H1 (cell line): ENCODE results near the gene SGMS2. TPM values are rescaled to one million over a fixed set of nuclear protein-coding genes. Genes with fewer than 3 reads are reported as not detected.

Experiments used
- CHD7 ChIP-seq: fragments of 300-600 bp; sonication (generic); IDR thresholded peaks from 2 replicates; pipeline ENCODE4 v1.7.1; 2012; ENCODE audit warnings: low read length, moderate library complexity, mild to moderate bottlenecking, inconsistent platforms; ENCODE audit not compliant: insufficient replicate concordance
- FOSL1 ChIP-seq: IDR thresholded peaks from 2 replicates; pipeline ENCODE4 v1.6.1; 2011; ENCODE audit warnings: mild to moderate bottlenecking, low read depth, low read length, moderate library complexity; ENCODE audit not compliant: insufficient read depth
- JUN ChIP-seq: IDR thresholded peaks from 2 replicates; pipeline ENCODE4 v1.6.1; 2011; ENCODE audit warnings: low read depth, mild to moderate bottlenecking, improper control_type of control experiment, low read length
- MAFK ChIP-seq: IDR thresholded peaks from 2 replicates; pipeline ENCODE4 v1.6.1; 2012; ENCODE audit warnings: low read depth, mild to moderate bottlenecking, improper control_type of control experiment, low read length
- MAX ChIP-seq: IDR thresholded peaks from 2 replicates; pipeline ENCODE4 v1.6.1; 2012; ENCODE audit warnings: inconsistent platforms
- NANOG ChIP-seq: IDR thresholded peaks from 2 replicates; pipeline ENCODE4 v1.6.1; 2011; ENCODE audit warnings: low read length, low read depth, mild to moderate bottlenecking, inconsistent platforms; ENCODE audit not compliant: insufficient read depth, poor library complexity, severe bottlenecking
- PHF8 ChIP-seq: fragments of 200-600 bp; sonication (generic); conservative IDR thresholded peaks from 2 replicates; pipeline ENCODE4 v1.7.1; 2012; ENCODE audit warnings: low read depth, mild to moderate bottlenecking, inconsistent platforms, low read length, moderate library complexity
- SIRT6 ChIP-seq: IDR thresholded peaks from one replicate; pipeline ENCODE4 v1.7.1; 2012; ENCODE audit warnings: low read length, inconsistent platforms
- SIX5 ChIP-seq: IDR thresholded peaks from 2 replicates; pipeline ENCODE4 v1.6.1; 2011; ENCODE audit warnings: mild to moderate bottlenecking, low read depth, low read length
- SP2 ChIP-seq: IDR thresholded peaks from 2 replicates; pipeline ENCODE4 v1.6.1; 2012; ENCODE audit warnings: mild to moderate bottlenecking, low read length, inconsistent platforms
- USF2 ChIP-seq: IDR thresholded peaks from 2 replicates; pipeline ENCODE4 v1.6.1; 2011; ENCODE audit warnings: low read length, improper control_type of control experiment
- polyA plus RNA-seq, 7 experiments: library from polyadenylated mRNA; depleted of rRNA in 3 of 7; stranded (reverse) in 5 of 7; unstranded in 2 of 7; fragments of >200 nt in 5 of 7; fragments of 200-250 nt in 2 of 7; gene quantifications; 1 replicate in 5 of 7; 2 replicates in 1 of 7; 4 replicates in 1 of 7; pipeline versions ENCODE4 v1.2.1 to v1.2.3, GENCODE V29; 2011 to 2013; ENCODE audit warnings: missing spikeins in 2 of 7, mixed read lengths in 2 of 7
- total RNA-seq: library from RNA; stranded (reverse); fragmentation: NEBNext Ultra II Directional; extraction: Animal tissue kit (Norgen Biotek cat#: 25700); gene quantifications from 2 replicates; pipeline ENCODE4 v1.2.1, GENCODE V29; 2021

The SGMS2 gene
- total and polyA plus RNA-seq, 2 of the 8 experiments (the other 6 are each of a cell fraction or from before 2014, with no cell fraction given) = 0.04 to 1.3 TPM

- no peak for TF ChIP-seq CHD7
- no peak for TF ChIP-seq MAX
- TF ChIP-seq MAFK = no peak
- TF ChIP-seq FOSL1 = no peak
- TF ChIP-seq NANOG = no peak
- no peak for TF ChIP-seq USF2
- TF ChIP-seq JUN = no peak
- no peak for TF ChIP-seq PHF8
- no peak for TF ChIP-seq SIX5
- TF ChIP-seq SIRT6 = no peak
- no peak for TF ChIP-seq SP2
Measured at GRCh38 chr4:107793996-107794395, 30.7 kb upstream of the SGMS2 start (continued).
